Panc1 (cell line): ENCODE data around the gene EEF1AKMT2.

Source experiments
- POLR2AphosphoS5 ChIP-seq: IDR thresholded peaks from 2 replicates; pipeline ENCODE4 v1.6.1; 2012; ENCODE audit warnings: mild to moderate bottlenecking, low read depth, low read length, moderate library complexity
- TF ChIP-seq, protein P1 (sequence below): fragments of 450-650 bp; IDR thresholded peaks from 2 replicates; pipeline ENCODE4 v1.5.1; 2017; ENCODE audit warnings: mild to moderate bottlenecking

DNA sequence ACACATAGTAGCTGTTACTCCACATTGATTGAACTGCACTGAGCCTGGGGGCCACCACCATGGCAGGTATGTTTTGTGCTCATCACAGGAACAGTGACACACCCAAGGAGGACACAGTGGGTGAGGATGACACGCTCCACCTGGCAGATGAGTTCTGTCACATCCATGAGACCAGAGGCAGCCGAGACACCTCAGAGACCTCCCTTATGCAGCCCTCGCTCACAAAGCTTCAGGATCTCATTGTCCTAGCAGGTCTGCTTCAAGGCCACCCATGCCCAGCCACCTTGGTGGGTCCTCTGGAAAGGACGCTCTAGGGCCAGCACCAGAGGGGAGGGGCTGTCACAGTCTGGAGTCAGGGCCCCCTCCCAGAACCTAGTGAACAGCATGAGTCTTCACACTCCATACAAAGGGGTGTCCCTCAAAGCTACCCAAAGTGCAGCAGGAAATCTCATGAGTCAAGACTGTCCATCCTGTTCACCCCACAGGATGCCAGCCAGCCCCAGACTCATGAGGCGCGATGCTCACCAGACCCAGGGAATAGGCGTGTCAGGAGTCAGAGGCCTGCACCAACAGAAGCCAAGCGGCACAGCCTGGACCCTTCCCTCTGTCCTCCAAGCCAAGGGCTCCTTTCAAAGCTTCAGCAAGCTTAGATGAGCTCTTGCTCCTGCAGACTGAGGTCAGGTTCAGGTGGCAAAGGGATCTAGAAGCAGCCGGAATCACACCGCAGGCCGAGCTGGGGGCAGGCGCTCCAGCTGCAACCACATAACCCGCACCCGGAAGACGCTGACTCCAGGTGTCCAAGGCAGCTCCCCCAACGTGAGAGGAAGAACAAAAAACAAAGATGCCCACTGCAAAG lies 57.1 kb downstream of the EEF1AKMT2 start:
- TF ChIP-seq, protein P1, sequence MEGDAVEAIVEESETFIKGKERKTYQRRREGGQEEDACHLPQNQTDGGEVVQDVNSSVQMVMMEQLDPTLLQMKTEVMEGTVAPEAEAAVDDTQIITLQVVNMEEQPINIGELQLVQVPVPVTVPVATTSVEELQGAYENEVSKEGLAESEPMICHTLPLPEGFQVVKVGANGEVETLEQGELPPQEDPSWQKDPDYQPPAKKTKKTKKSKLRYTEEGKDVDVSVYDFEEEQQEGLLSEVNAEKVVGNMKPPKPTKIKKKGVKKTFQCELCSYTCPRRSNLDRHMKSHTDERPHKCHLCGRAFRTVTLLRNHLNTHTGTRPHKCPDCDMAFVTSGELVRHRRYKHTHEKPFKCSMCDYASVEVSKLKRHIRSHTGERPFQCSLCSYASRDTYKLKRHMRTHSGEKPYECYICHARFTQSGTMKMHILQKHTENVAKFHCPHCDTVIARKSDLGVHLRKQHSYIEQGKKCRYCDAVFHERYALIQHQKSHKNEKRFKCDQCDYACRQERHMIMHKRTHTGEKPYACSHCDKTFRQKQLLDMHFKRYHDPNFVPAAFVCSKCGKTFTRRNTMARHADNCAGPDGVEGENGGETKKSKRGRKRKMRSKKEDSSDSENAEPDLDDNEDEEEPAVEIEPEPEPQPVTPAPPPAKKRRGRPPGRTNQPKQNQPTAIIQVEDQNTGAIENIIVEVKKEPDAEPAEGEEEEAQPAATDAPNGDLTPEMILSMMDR = no peak
- no peak for TF ChIP-seq POLR2AphosphoS5
